Esophagus muscularis mucosa (tissue), 4 donors: ENCODE results near the gene MAP2K7.

Experiments used
- EP300 ChIP-seq: sonication (generic); formaldehyde crosslinking; IDR thresholded peaks from one replicate; pipeline ENCODE4 v1.6.1; 2017; ENCODE audit warnings: antibody characterized with exemption
- POLR2A ChIP-seq: fragments of 450-650 bp; IDR thresholded peaks from one replicate; pipeline ENCODE4 v1.6.1; 2017; ENCODE audit warnings: antibody characterized with exemption, moderate library complexity, mild to moderate bottlenecking, low read depth
- POLR2AphosphoS5 ChIP-seq, 2 donors: sonication (generic); formaldehyde crosslinking; IDR thresholded peaks; one replicate each; pipeline ENCODE4 v1.6.1; 2017; ENCODE audit warnings: antibody characterized with exemption in 2 of 2
- TF ChIP-seq, protein P1 (sequence below), 3 experiments: fragments of 200-600 bp in 2 of 3; fragments of 450-650 bp in 1 of 3; sonication (generic) in 2 of 3; IDR thresholded peaks; one replicate each; pipeline ENCODE4 v1.5.1; 2017 to 2019; ENCODE audit warnings: antibody characterized with exemption in 3 of 3, mild to moderate bottlenecking in 2 of 3, moderate library complexity in 1 of 3

DNA sequence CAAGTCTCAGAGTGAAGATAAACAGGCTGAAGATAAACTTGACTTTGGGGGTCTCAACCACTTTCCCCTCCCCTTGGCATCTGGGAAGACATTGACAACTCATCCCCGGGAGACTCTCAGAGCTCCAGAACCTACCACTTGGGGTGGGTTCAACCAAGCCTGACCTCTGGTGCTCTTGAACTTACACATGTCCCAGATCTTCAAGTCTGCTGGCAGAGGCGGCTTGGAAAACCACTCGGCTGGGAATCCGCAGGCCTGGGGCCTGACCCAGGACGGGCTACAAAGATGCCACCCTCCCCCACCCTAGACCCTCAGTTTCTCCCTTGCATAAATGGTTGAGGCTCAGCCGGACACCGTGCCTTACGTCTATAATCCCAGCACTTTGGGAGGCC, 14.9 kb upstream of the MAP2K7 start:
- TF ChIP-seq, protein P1, sequence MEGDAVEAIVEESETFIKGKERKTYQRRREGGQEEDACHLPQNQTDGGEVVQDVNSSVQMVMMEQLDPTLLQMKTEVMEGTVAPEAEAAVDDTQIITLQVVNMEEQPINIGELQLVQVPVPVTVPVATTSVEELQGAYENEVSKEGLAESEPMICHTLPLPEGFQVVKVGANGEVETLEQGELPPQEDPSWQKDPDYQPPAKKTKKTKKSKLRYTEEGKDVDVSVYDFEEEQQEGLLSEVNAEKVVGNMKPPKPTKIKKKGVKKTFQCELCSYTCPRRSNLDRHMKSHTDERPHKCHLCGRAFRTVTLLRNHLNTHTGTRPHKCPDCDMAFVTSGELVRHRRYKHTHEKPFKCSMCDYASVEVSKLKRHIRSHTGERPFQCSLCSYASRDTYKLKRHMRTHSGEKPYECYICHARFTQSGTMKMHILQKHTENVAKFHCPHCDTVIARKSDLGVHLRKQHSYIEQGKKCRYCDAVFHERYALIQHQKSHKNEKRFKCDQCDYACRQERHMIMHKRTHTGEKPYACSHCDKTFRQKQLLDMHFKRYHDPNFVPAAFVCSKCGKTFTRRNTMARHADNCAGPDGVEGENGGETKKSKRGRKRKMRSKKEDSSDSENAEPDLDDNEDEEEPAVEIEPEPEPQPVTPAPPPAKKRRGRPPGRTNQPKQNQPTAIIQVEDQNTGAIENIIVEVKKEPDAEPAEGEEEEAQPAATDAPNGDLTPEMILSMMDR (IDR thresholded peaks at IDR 0.05) = no peak
- TF ChIP-seq POLR2AphosphoS5 (IDR thresholded peaks at IDR 0.05) (no peak), POLR2A (no peak), EP300 (no peak)
